Activated CD4-positive, alpha-beta memory T cell treated with anti-CD3 and anti-CD28 coated beads for 36 hours (primary cell): Measurements from ENCODE around the gene VSTM2L. TPM values are rescaled to one million over a fixed set of nuclear protein-coding genes. Genes with fewer than 3 reads are reported as not detected.
"Not testable (repeated sequence)": the region's sequence is repeated elsewhere in the genome, so short reads cannot be mapped to it uniquely, and the experiment has no call there.

Source experiments
- CTCF ChIA-PET: fragments of 350-600 bp; sonication (Branson Sonifier 250); formaldehyde crosslinking; loops from one replicate; lab custom pipeline; 2021; ENCODE audit warnings: antibody characterized with exemption, inconsistent platforms; lab: Charles Lee
- POLR2A ChIA-PET: fragments of 350-600 bp; sonication (Branson Sonifier 250); formaldehyde crosslinking; loops from one replicate; lab custom pipeline; 2021; ENCODE audit warnings: antibody characterized with exemption; lab: Charles Lee
- DNase-seq: peaks from one replicate; pipeline ENCODE4 v3.0.0-alpha.2; 2020
- H3K27ac Mint-ChIP-seq: one replicate; pipeline ENCODE4 v1.8.0; 2021; ENCODE audit warnings: mixed read lengths
- H3K27me3 Mint-ChIP-seq: one replicate; pipeline ENCODE4 v1.8.0; 2021; ENCODE audit warnings: mixed read lengths
- H3K36me3 Mint-ChIP-seq: one replicate; pipeline ENCODE4 v1.8.0; 2021; ENCODE audit warnings: mixed read lengths
- H3K4me1 Mint-ChIP-seq: one replicate; pipeline ENCODE4 v1.8.0; 2021; ENCODE audit warnings: low read depth, mixed read lengths
- H3K4me3 Mint-ChIP-seq: one replicate; pipeline ENCODE4 v1.8.0; 2021; ENCODE audit warnings: mild to moderate bottlenecking, mixed read lengths
- H3K9me3 Mint-ChIP-seq: one replicate; pipeline ENCODE4 v1.8.0; 2021; ENCODE audit warnings: mixed read lengths
- intact Hi-C: fragments of 100-400 bp; cut with micrococcal nuclease; formaldehyde crosslinking; loops from one replicate; pipeline ENCODE4 v1.15.1; 2023
- total RNA-seq, 2 experiments: library from RNA; stranded (reverse); gene quantifications; one replicate each; pipeline ENCODE4 v1.2.3, GENCODE V29; 2021

Gene VSTM2L, protein sequence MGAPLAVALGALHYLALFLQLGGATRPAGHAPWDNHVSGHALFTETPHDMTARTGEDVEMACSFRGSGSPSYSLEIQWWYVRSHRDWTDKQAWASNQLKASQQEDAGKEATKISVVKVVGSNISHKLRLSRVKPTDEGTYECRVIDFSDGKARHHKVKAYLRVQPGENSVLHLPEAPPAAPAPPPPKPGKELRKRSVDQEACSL
- total RNA-seq = not detected

DNA sequence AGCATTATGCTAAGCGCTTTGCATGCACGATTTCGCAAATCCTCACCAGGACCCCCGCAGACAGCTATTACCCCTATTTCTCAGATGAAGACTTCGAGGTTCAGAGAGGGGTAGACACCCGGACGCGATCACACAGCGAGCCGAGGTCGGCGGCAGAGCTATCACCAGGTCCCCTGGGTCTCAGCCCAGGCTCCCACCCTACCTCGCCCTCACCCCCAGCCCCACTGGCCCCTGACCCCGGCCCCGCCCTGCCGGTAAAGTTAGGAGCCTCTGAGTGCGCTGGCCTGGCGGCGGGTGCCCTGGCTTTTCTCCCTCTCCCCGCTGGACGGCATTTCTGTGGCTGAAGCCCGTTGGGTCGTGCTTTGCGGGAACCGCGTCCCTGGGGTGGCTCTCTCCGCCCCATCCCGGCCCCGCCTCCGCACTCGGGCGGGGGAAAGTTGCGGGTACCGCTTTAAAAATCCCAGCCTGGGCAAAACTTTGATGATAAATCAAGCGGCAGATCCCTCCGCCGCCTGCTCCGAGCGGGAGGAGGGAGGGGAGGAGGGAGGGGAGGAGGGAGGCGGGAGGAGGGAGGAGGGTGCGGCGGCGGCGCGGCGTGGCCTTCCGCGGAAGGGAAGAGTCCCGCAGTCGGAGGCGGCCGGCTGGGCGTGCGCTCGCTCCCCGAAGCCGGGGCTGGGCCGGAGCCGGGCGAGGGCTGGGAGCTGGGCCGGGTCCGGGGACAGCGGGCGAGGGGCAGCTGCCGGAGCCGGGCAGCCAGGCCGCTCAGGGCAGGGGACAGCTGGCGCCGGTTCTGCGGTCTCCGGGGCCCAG lies at the start of gene VSTM2L:
VSTM2L (plus strand) TSS at position 624 of the 810 bp plus-strand sequence. CDS start 224 bp downstream, outside the sequence.
- CTCF ChIA-PET = interaction anchor here (1.4 kb wide), 2 partner anchors 141 to 318 kb away, joined by 3 read pairs; no protein-coding TSS in a partner anchor
- Mint-ChIP-seq H3K27me3 (peaks cover 59% of the 10 kb centered on the region), H3K9me3 (no peaks in the 10 kb centered on the region), H3K27ac (no peak within 1 kb of the TSS), H3K36me3 (peaks cover 2% of the 10 kb centered on the region), H3K4me3 (peak within 1 kb of the TSS; percentile 31), H3K4me1 (peaks cover 14% of the 10 kb centered on the region)
- DNase-seq = peak; percentile 23
- intact Hi-C loops = loop anchor here (2.0 to 10.0 kb wide), 2 partner anchors 90 to 262 kb away; partner anchors contain the start of gene TGM2
- POLR2A ChIA-PET = no interaction called here

DNA sequence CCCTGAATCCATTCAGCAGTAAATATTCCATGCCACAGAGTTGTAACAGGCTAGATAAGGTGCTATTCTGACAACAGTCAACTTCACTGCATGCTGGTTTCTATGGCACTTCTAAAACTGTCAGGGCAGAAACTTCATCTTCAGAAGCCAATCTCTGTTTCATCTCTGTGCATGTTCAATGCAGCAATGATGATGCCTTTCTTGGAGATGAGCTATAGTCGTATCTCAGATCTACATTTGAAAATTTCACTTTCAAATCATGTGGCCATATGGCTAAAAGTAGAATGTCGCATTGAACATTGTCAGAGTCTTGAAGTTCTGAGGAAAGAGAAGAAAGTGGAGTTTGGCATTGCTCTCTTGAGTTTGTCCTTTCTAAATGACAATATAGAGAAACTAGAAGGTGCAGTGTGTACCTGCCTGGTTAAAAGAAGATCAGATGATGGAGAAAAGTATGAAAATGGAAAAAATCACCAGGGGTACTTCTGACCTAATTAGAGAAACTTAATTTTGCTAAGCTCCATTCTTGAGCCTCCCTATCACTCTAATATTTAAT lies 49.0 kb upstream of the VSTM2L start:
- intact Hi-C loops = no loop called here
- H3K4me3 Mint-ChIP-seq = no peak overlapping the region
- POLR2A ChIA-PET = no interaction called here
- peaks cover 28% of the 10 kb centered on the region for H3K36me3 Mint-ChIP-seq
- H3K27ac Mint-ChIP-seq = peak overlapping the region; percentile 35
- no peak for DNase-seq
- H3K4me1 Mint-ChIP-seq = peaks cover 10% of the 10 kb centered on the region
- CTCF ChIA-PET = interaction anchor here (0.6 to 1.3 kb wide), 2 partner anchors 219 to 278 kb away, joined by 3 read pairs; no protein-coding TSS in a partner anchor
- H3K9me3 Mint-ChIP-seq = no peaks in the 10 kb centered on the region
- H3K27me3 Mint-ChIP-seq = no peaks in the 10 kb centered on the region

DNA sequence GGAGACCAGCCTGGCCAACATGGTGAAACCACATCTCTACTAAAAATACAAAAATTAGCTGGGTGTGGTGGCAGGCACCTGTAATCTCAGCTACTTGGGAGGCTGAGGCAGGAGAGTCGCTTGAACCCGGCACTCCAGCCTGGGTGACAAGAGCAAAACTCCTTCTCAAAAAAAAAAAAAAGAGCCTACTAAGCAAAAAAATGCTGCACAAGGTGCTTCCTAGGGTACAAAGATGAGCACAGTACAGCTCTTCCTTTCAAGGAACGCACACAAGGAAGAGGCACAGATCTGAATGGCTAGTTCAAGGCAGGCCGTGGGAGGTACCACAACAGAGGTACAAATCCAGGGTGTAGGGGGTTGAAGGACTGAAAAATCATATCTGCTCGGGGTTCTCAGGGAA lies 46.9 kb upstream of the VSTM2L start:
- H3K27me3 Mint-ChIP-seq, H3K27ac Mint-ChIP-seq, intact Hi-C loops, DNase-seq, H3K4me3 Mint-ChIP-seq, POLR2A ChIA-PET, H3K9me3 Mint-ChIP-seq, CTCF ChIA-PET: not testable (repeated sequence)
- Mint-ChIP-seq H3K4me1 (peaks cover 10% of the 10 kb centered on the region), H3K36me3 (peaks cover 26% of the 10 kb centered on the region)

DNA sequence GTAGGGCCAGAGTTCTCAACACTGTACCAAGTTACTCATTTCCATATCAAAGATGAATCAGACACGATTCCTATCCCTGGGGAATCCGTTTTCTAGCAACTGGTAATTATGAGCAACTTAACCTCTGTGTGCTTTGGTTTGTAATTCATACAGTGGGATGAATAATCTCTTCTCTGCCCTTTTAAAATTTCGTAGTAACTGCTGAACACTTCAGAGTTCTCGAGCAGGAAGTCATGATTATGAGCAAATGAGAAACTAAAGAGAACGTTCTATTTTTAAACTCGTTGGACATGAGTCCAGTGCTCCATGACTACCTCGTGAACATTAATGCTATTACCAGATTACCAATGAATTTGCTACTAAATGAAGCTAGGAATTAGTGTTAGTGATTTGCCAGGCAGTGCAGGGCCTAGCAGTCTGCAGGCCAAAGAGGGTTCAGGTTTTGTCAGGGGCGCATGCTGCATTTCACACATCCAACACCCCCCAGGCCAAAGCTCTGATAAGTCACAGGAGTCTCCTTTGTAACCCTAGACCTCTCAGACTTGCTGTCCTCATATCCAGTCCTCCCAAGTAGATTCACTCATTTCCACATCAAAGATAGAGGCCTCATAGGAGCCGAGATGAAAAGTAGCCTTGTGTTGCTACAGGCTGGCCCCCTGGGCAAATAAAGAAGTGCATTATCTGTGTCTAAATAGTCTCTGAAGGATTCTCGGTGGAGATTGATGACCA lies 45.8 kb upstream of the VSTM2L start:
- Mint-ChIP-seq H3K36me3 (peaks cover 24% of the 10 kb centered on the region), H3K27ac (no peak overlapping the region), H3K4me3 (no peak overlapping the region), H3K9me3 (no peaks in the 10 kb centered on the region), H3K4me1 (peaks cover 10% of the 10 kb centered on the region), H3K27me3 (no peaks in the 10 kb centered on the region)
- ChIA-PET CTCF (interaction anchor here (1.2 kb wide), 1 partner anchor 292 kb away, joined by 3 read pairs; no protein-coding TSS in a partner anchor), POLR2A (no interaction called here)
- no peak for DNase-seq
- intact Hi-C loops = no loop called here

DNA sequence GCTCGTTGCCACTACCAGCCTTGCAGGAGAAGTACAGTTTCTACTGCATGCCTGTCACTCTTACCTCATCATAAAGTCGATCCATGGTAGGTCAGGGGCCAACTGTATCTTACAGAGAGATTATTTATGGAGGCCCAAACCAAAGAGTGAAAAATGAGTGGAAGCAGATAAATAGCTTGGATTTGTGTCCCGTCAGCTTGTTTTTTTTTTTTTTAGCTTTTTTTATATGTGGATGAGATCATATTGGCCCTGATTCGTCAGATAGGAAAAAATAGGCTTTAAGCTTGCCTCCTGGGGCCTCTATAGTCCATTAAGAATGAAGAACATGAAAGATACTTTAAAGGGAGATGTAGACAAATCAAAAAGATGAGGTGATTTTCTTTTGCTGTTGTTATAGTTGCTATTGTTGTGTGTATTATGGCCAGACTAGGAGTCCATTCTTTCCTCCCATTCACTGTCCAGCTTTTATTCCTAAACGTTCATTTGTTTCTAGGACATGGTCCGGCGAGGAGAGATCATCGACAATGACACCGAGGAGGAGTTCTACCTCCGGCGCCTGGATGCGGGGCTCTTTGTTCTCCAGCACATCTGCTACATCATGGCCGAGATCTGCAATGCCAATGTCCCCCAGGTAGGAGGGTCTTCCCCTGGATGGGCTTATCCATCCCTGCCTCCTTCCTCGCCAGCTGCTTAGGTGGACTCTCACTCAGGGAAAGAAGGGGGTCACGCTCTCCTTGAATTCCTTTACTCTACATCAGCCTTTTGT lies 43.3 kb upstream of the VSTM2L start:
- CTCF ChIA-PET = interaction anchor here (0.7 kb wide), 1 partner anchor 17 kb away, joined by 4 read pairs; no protein-coding TSS in a partner anchor
- Mint-ChIP-seq H3K36me3 (peaks cover 22% of the 10 kb centered on the region), H3K9me3 (no peaks in the 10 kb centered on the region), H3K4me1 (peaks cover 3% of the 10 kb centered on the region), H3K27ac (no peak overlapping the region), H3K4me3 (no peak overlapping the region), H3K27me3 (no peaks in the 10 kb centered on the region)
- DNase-seq = no peak
- intact Hi-C loops = no loop called here
- POLR2A ChIA-PET = no interaction called here

DNA sequence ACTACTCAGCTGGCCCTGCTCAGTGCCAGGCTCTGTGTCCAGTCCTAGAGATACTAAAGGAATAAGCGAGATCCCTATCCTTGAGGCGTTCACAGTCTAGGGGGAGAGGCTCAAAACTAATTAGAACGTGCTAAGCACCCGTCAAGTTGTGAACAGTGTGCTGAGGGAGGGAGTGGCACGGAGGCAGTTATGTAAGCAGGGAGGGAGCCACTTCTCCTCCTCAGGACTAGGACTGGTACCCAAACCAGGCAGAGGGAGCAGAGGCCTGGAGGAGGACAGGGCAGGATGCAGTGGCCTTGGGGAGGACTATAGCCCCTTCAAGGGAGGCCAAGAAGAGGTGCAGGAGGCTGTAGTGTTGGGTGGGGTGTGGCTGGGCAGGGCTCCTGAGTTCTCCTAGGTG lies 39.6 kb upstream of the VSTM2L start:
- ChIA-PET CTCF (no interaction called here), POLR2A (no interaction called here)
- Mint-ChIP-seq H3K27ac (no peak overlapping the region), H3K27me3 (no peaks in the 10 kb centered on the region), H3K36me3 (peaks cover 16% of the 10 kb centered on the region), H3K4me3 (no peak overlapping the region), H3K9me3 (no peaks in the 10 kb centered on the region), H3K4me1 (no peaks in the 10 kb centered on the region)
- no peak for DNase-seq
- intact Hi-C loops = no loop called here

DNA sequence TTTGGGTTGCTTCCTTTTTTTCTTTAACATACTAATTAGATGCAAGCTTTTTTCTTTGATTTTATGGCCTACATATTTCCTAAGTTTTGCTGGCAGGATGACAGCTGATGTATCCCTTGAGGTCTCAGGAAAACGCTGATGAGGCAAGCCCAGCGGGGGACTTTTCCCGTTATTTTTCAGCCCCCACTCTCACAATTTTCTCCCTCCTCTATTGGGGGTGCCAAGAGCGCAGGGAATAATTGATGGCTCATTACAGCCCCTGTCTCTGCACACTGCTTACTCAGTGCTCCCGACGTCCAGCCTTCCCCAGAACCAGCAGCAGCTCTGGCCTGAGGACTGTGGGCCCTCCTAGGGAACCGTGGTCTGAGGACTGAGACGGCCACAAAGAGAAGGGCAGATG lies 38.6 kb upstream of the VSTM2L start:
- H3K27me3 Mint-ChIP-seq = no peaks in the 10 kb centered on the region
- intact Hi-C loops = no loop called here
- POLR2A ChIA-PET = no interaction called here
- no peaks in the 10 kb centered on the region for H3K4me1 Mint-ChIP-seq
- no peak overlapping the region for H3K27ac Mint-ChIP-seq
- H3K36me3 Mint-ChIP-seq = peaks cover 13% of the 10 kb centered on the region
- DNase-seq = no peak
- no peak overlapping the region for H3K4me3 Mint-ChIP-seq
- no peaks in the 10 kb centered on the region for H3K9me3 Mint-ChIP-seq
- CTCF ChIA-PET = no interaction called here

DNA sequence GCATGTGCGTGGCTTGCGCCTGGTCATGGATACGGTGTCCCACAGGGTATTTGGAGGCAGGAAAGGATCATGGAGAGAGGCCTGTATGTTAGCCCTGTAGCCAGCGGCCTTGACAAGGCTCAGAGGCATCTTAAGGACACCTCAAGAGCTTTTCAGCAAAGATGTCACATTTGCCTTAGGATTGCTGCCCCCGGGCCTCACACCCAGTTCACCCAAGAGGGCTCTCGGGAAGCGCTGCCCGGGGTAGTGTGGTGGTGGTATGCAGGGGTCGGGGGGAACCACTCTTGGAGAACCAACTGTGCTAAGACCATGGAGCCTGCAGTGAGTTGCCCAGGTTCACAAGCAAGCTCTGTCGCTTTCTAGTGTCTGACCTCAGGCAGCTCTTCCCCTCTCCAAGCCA lies 36.9 kb upstream of the VSTM2L start:
- no peak for DNase-seq
- ChIA-PET CTCF (no interaction called here), POLR2A (no interaction called here)
- Mint-ChIP-seq H3K4me3 (no peak overlapping the region), H3K4me1 (no peaks in the 10 kb centered on the region), H3K36me3 (peaks cover 14% of the 10 kb centered on the region), H3K9me3 (no peaks in the 10 kb centered on the region), H3K27me3 (no peaks in the 10 kb centered on the region), H3K27ac (no peak overlapping the region)
- intact Hi-C loops = no loop called here

DNA sequence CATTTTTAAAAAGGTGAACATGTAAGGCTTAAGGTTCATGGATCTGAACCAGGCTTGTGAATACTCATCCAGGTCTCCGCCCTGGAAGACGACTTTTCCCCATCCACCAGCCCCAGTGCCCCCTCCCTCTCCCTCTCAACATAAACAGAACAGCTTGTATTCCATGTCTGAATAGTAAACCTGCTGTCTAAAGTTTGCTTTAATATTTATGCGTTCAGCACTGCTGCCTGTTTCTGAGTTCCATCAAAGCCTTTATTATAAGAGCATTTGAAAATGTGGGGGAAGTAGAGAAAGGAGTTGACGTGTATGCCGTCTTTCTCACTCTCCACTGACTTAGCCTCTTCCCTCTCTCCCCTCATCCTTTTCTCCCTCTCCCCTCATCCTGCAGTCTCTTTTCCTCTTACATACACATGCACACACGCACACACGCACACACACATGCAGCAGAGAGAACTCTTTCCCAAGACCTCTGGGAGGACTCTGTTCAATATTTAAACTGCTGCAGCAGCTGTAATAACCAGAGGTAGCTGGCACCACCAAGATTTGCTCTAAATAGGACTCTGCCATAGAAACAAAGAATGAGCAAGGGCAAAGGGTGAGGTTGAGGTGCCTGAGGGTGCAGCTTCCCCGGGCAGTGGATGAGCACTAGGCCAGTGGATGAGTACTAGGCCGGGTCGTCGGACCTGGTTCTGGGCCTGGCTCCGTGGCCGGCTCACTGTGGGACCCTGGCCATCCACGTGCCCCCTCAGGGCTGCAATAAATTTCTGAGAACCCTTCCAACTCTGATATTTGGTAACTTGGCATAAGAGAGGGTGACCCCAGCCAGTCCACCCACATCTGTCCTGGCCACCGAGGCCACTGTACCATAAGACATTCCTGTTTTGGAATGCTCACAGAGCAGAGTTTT lies 35.4 kb upstream of the VSTM2L start:
- H3K27me3 Mint-ChIP-seq = no peaks in the 10 kb centered on the region
- no peak overlapping the region for H3K4me3 Mint-ChIP-seq
- no peak for DNase-seq
- H3K36me3 Mint-ChIP-seq = peaks cover 18% of the 10 kb centered on the region
- intact Hi-C loops = no loop called here
- ChIA-PET POLR2A (no interaction called here), CTCF (no interaction called here)
- H3K9me3 Mint-ChIP-seq = no peaks in the 10 kb centered on the region
- H3K4me1 Mint-ChIP-seq = no peaks in the 10 kb centered on the region
- no peak overlapping the region for H3K27ac Mint-ChIP-seq

DNA sequence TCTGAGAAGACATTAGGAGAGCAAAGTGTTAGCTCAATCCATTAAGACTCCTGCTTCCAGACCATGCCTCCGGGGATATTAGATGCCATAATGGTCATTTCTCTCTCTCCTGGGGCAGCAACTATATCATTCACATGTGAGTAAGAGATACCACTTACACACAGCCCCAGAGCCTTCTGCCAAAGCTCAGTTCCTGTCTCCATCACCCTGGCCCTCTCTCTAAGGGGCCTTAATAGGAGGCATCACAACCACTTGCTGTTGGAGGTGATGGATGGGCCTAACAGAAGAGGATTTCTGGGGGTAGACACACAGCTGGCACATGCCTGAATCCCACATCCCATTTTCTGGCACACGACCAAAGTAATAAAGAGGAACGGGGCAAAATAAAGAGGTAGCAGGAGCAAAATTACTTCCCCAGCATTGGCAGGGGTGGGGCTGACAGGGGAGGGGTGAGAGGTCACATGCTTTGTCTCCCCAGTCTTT lies 34.0 kb upstream of the VSTM2L start:
- ChIA-PET CTCF (no interaction called here), POLR2A (no interaction called here)
- Mint-ChIP-seq H3K4me1 (no peaks in the 10 kb centered on the region), H3K4me3 (no peak overlapping the region), H3K9me3 (no peaks in the 10 kb centered on the region), H3K27ac (no peak overlapping the region), H3K27me3 (no peaks in the 10 kb centered on the region), H3K36me3 (peaks cover 16% of the 10 kb centered on the region)
- intact Hi-C loops = no loop called here
- no peak for DNase-seq
